Nephron (organoid): Measurements from ENCODE around the gene RABGGTB.
A peak's percentile ranks its signal among the peaks of the same experiment; 100 is the strongest.
"Not testable (repeated sequence)": the region's sequence is repeated elsewhere in the genome, so short reads cannot be mapped to it uniquely, and the experiment has no call there.

Experiments
- H3K27ac Mint-ChIP-seq, 3 experiments: 2 replicates each; pipeline ENCODE4 v1.8.0; 2020; ENCODE audit warnings: mixed read lengths in 3 of 3, mild to moderate bottlenecking in 2 of 3, moderate library complexity in 1 of 3
- H3K27me3 Mint-ChIP-seq: 2 replicates; pipeline ENCODE4 v1.8.0; 2021; ENCODE audit warnings: low read depth, mild to moderate bottlenecking, moderate library complexity, mixed read lengths
- H3K36me3 Mint-ChIP-seq: 2 replicates; pipeline ENCODE4 v1.8.0; 2020; ENCODE audit warnings: low read depth, mixed read lengths
- H3K4me1 Mint-ChIP-seq: 2 replicates; pipeline ENCODE4 v1.8.0; 2020; ENCODE audit warnings: mixed read lengths
- H3K4me3 Mint-ChIP-seq, 3 experiments: 2 replicates each; pipeline ENCODE4 v1.8.0; 2020; ENCODE audit warnings: mild to moderate bottlenecking in 3 of 3, mixed read lengths in 3 of 3, moderate library complexity in 2 of 3
- H3K9me3 Mint-ChIP-seq: 2 replicates; pipeline ENCODE4 v1.8.0; 2020; ENCODE audit warnings: mixed read lengths
- CTCF ChIP-seq, 3 experiments: fragments of 200-600 bp; sonication (generic); IDR thresholded peaks; one replicate each; pipeline ENCODE4 v1.5.0; 2021; ENCODE audit warnings: antibody characterized with exemption in 3 of 3; ENCODE audit not compliant: unreplicated experiment in 3 of 3

Gene RABGGTB

GRCh38 chr1:75794382-75794781, 8.3 kb downstream of the RABGGTB start:
- H3K9me3 Mint-ChIP-seq: no peaks in the 10 kb centered on the region
- no peak for TF ChIP-seq CTCF (IDR thresholded peaks at IDR 0.05; ENCODE audit: unreplicated experiment in 3 of 3)
- H3K27me3 Mint-ChIP-seq: no peaks in the 10 kb centered on the region
- no peak overlapping the region for H3K4me3 Mint-ChIP-seq
- no peak overlapping the region for H3K27ac Mint-ChIP-seq
- peaks cover 80% of the 10 kb centered on the region for H3K36me3 Mint-ChIP-seq
- H3K4me1 Mint-ChIP-seq: peaks cover 18% of the 10 kb centered on the region

- Mint-ChIP-seq H3K36me3 (peaks cover 67% of the 10 kb centered on the region), H3K9me3 (no peaks in the 10 kb centered on the region), H3K27ac (no peak overlapping the region), H3K27me3 (no peaks in the 10 kb centered on the region), H3K4me1 (peaks cover 5% of the 10 kb centered on the region), H3K4me3 (no peak overlapping the region)
- TF ChIP-seq CTCF (IDR thresholded peaks at IDR 0.05; ENCODE audit: unreplicated experiment in 3 of 3): no peak
Observed at GRCh38 chr1:75795703-75796193, 9.7 kb downstream of the RABGGTB start.

- H3K4me3 Mint-ChIP-seq: no peak within 1 kb of the TSS
- H3K4me1 Mint-ChIP-seq: no peaks in the 10 kb centered on the region
- peak within 1 kb of the TSS in 1 of 3 experiments; percentile 43 for H3K27ac Mint-ChIP-seq
- no peaks in the 10 kb centered on the region for H3K9me3 Mint-ChIP-seq
- no peaks in the 10 kb centered on the region for H3K27me3 Mint-ChIP-seq
- TF ChIP-seq CTCF (IDR thresholded peaks at IDR 0.05; ENCODE audit: unreplicated experiment in 3 of 3): no peak
- H3K36me3 Mint-ChIP-seq: peaks cover 59% of the 10 kb centered on the region
Observed at GRCh38 chr1:75796376-75797272, 10.6 kb downstream of the RABGGTB start, which contains the start of gene MSH4. TSS of gene MSH4 (plus strand) at chr1:75796882. CDS start at chr1:75796986, 104 bp downstream.

GRCh38 chr1:75797273-75797588, 11.2 kb downstream of the RABGGTB start:
- no peak for TF ChIP-seq CTCF (IDR thresholded peaks at IDR 0.05; ENCODE audit: unreplicated experiment in 3 of 3)

GRCh38 chr1:75797606-75798216, 11.7 kb downstream of the RABGGTB start:
- H3K4me1 Mint-ChIP-seq: no peaks in the 10 kb centered on the region
- no peaks in the 10 kb centered on the region for H3K9me3 Mint-ChIP-seq
- H3K27me3 Mint-ChIP-seq: peaks cover 3% of the 10 kb centered on the region
- peak overlapping the region in 1 of 3 experiments; percentile 15 for H3K27ac Mint-ChIP-seq
- no peak overlapping the region for H3K4me3 Mint-ChIP-seq
- peaks cover 50% of the 10 kb centered on the region for H3K36me3 Mint-ChIP-seq
- no peak for TF ChIP-seq CTCF (IDR thresholded peaks at IDR 0.05; ENCODE audit: unreplicated experiment in 3 of 3)

More at GRCh38 chr1:75797273-75797588, 11.2 kb downstream of the RABGGTB start:
- peaks cover 3% of the 10 kb centered on the region for H3K27me3 Mint-ChIP-seq
- H3K4me3 Mint-ChIP-seq: no peak overlapping the region
- H3K4me1 Mint-ChIP-seq: no peaks in the 10 kb centered on the region
- H3K27ac Mint-ChIP-seq: no peak overlapping the region
- H3K36me3 Mint-ChIP-seq: peaks cover 53% of the 10 kb centered on the region
- H3K9me3 Mint-ChIP-seq: no peaks in the 10 kb centered on the region

GRCh38 chr1:75801480-75801879, 15.4 kb downstream of the RABGGTB start:
- H3K4me3 Mint-ChIP-seq, H3K27me3 Mint-ChIP-seq, H3K27ac Mint-ChIP-seq, H3K9me3 Mint-ChIP-seq, H3K4me1 Mint-ChIP-seq: not testable (repeated sequence)
- H3K36me3 Mint-ChIP-seq: peaks cover 22% of the 10 kb centered on the region
